BE2C (cell line): ENCODE results near the gene POLR3GL.

Experiments
- DNase-seq: peaks from one replicate; pipeline ENCODE4 v3.0.0-alpha.2; 2020
- H3K27me3 ChIP-seq: fragments of 250-450 bp; sonication (Bioruptor Pico); 2 replicates; pipeline ENCODE4 v1.5.1; 2020; ENCODE audit warnings: mild to moderate bottlenecking
- H3K36me3 ChIP-seq: fragments of 250-450 bp; sonication (Bioruptor Pico); 2 replicates; pipeline ENCODE4 v1.5.1; 2020; ENCODE audit warnings: mild to moderate bottlenecking
- H3K4me1 ChIP-seq: fragments of 250-450 bp; sonication (Bioruptor Pico); 2 replicates; pipeline ENCODE4 v1.5.1; 2020
- H3K4me3 ChIP-seq: 2 replicates; pipeline ENCODE4 v1.5.1; 2011; ENCODE audit warnings: low read depth, low read length
- H3K9me3 ChIP-seq: fragments of 250-450 bp; sonication (Bioruptor Pico); 2 replicates; pipeline ENCODE4 v1.5.1; 2020
- CTCF ChIP-seq: IDR thresholded peaks from 2 replicates; pipeline ENCODE4 v1.5.1; 2012; ENCODE audit warnings: mild to moderate bottlenecking, low read depth, low read length

The POLR3GL gene

DNA sequence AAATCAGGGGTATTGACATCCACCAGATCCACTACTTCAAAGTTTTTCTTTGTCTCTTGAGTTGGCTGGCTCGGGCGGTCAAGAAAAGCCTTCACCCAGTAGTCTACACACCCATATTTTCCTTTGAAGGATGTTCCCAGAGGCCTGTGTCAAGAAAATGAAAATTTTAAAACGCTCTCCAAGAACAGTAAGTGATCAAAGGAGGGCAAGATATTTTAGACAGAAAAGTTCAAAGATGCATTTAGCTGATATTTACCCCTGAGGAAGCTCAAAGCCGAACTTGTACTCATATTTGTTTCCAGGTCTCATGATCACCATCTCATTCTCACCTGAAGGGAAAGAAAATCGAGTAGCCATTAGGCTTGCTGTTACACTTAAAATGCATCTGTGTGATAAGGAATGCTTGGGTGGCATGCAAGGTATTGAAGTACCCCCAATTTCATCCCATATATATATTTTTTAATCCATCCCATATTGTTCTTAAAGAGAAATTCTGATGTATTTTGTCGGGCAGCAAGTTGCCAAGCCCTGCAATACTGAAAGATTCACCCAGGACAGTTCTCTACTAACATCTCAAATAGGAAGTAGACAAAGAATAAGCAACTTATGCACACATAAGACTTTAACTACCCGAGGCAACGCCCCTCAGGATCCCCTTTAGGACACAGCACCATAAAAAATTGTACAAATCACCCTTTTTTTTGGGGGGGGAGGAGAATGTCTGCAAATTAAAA, 30.8 kb downstream of the POLR3GL start:
- TF ChIP-seq CTCF, result no peak
- DNase-seq, result no peak
- Histone ChIP-seq H3K4me1 (peaks cover 6% of the 10 kb centered on the region), H3K36me3 (peaks cover 33% of the 10 kb centered on the region), H3K27me3 (no peaks in the 10 kb centered on the region), H3K4me3 (peak overlapping the region; percentile 83), H3K9me3 (no peaks in the 10 kb centered on the region)

DNA sequence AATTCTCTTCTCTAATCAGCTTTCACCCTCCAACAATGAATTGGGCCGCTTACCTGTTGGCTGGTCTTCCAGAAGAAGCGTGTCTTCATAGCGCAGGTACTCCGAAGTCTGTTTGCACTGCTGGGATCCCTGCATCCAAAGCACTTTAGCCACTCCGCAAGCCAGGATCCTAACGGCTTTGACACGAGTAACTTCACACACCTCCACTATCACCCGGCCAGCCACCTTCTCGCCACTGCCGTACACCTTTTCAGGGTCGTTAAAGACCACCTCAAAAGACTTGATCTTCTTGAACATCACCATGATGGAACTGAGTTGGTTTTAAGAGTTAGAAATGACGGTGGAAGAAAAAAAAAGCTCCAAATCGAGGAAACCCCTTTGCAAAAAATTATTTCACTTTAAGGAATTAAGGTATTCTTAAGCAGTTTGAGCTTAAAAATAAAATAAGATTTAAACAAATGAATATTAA, 31.5 kb downstream of the POLR3GL start:
- H3K4me1 ChIP-seq, result peaks cover 6% of the 10 kb centered on the region
- no peaks in the 10 kb centered on the region for H3K9me3 ChIP-seq
- H3K27me3 ChIP-seq, result no peaks in the 10 kb centered on the region
- no peak for TF ChIP-seq CTCF
- no peak for DNase-seq
- peaks cover 33% of the 10 kb centered on the region for H3K36me3 ChIP-seq
- H3K4me3 ChIP-seq, result peak overlapping the region; percentile 83

- no peak for TF ChIP-seq CTCF
These were observed 32.0 kb downstream of the POLR3GL start, which contains the start of gene TXNIP for GRCh38 chr1:145996433-145997015. Gene TXNIP, minus strand, starts transcription at chr1:145996579. Its CDS starts 313 bp downstream, at chr1:145996266.

GRCh38 chr1:145997016-145997717, 32.7 kb downstream of the POLR3GL start:
- no peak for DNase-seq
- no peaks in the 10 kb centered on the region for H3K9me3 ChIP-seq

More at GRCh38 chr1:145996433-145997015, 32.0 kb downstream of the POLR3GL start, which contains the start of gene TXNIP:
- Histone ChIP-seq H3K9me3 (no peaks in the 10 kb centered on the region), H3K4me1 (peaks cover 6% of the 10 kb centered on the region), H3K36me3 (peaks cover 33% of the 10 kb centered on the region), H3K27me3 (no peaks in the 10 kb centered on the region), H3K4me3 (peak within 1 kb of the TSS; percentile 83)
- peak; percentile 98 for DNase-seq

DNA sequence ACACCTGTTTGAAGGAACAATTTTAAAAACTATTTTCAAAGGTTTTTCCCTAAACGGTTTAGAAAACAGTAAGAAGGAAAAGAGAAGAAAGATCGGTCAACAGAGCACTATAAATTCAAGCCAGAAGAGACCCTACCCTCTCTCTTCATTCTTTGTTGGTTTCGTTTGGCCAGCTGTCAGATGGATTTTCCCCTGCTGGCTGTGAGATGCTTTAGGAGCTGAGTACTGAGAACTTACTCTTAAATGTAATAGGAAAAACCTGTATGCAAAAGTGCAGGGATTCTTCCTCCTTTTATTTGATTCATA, 33.2 kb downstream of the POLR3GL start:
- Histone ChIP-seq H3K4me1 (peaks cover 6% of the 10 kb centered on the region), H3K27me3 (no peaks in the 10 kb centered on the region), H3K9me3 (no peaks in the 10 kb centered on the region), H3K4me3 (no peak overlapping the region), H3K36me3 (peaks cover 29% of the 10 kb centered on the region)
- no peak for DNase-seq
- TF ChIP-seq CTCF, result no peak

More at GRCh38 chr1:145997016-145997717, 32.7 kb downstream of the POLR3GL start:
- Histone ChIP-seq H3K36me3 (peaks cover 33% of the 10 kb centered on the region), H3K4me3 (peak overlapping the region; percentile 83), H3K4me1 (peaks cover 6% of the 10 kb centered on the region), H3K27me3 (no peaks in the 10 kb centered on the region)
- TF ChIP-seq CTCF, result no peak
